ENCODE results near the gene OPA1. TPM values are rescaled to one million over a fixed set of nuclear protein-coding genes. Genes with fewer than 3 reads are reported as not detected.
A peak's percentile ranks its signal among the peaks of the same experiment; 100 is the strongest.

Gene OPA1
- total and polyA plus RNA-seq, 2 of the 13 experiments (the other 11 are each of a cell fraction or from before 2014, with no cell fraction given), result 26.7 to 78.5 TPM

- TF ChIP-seq, protein P1, sequence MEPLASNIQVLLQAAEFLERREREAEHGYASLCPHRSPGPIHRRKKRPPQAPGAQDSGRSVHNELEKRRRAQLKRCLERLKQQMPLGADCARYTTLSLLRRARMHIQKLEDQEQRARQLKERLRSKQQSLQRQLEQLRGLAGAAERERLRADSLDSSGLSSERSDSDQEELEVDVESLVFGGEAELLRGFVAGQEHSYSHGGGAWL (CRISPR knock-in tag; IDR thresholded peaks at IDR 0.05), result peak; percentile 81
- TF ChIP-seq SP5 (CRISPR knock-in tag; IDR thresholded peaks at IDR 0.05; ENCODE audit: borderline replicate concordance, low read depth), result peak; percentile 98
- no peak for TF ChIP-seq PCBP2 (optimal IDR thresholded peaks at IDR 0.05; ENCODE audit: low read depth, low read length, poor library complexity, severe bottlenecking)
- TF ChIP-seq LCORL (IDR thresholded peaks at IDR 0.05), result peak; percentile 74
- TF ChIP-seq LCORL (CRISPR knock-in tag; IDR thresholded peaks at IDR 0.05), result peak; percentile 96
- no peak for TF ChIP-seq RAD21 (CRISPR knock-in tag; IDR thresholded peaks at IDR 0.05)
- TF ChIP-seq ZNF678 (CRISPR knock-in tag; IDR thresholded peaks at IDR 0.05), result no peak
- TF ChIP-seq TP53 (CRISPR knock-in tag; conservative IDR thresholded peaks at IDR 0.05), result peak; percentile 78; the same call in 1 of the 2 replicates
- TF ChIP-seq HNRNPL (IDR thresholded peaks at IDR 0.05; ENCODE audit: low read depth, low read length), result peak; percentile 68; the same call in 1 of the 2 replicates
- peak; percentile 98 for TF ChIP-seq RCOR2 (CRISPR knock-in tag; IDR thresholded peaks at IDR 0.05)
- TF ChIP-seq ZNF407 (CRISPR knock-in tag; IDR thresholded peaks at IDR 0.05; ENCODE audit: not compliant biosample characterization), result no peak
- TF ChIP-seq PTBP1 (IDR thresholded peaks at IDR 0.05; ENCODE audit: low read depth, low read length, poor library complexity, severe bottlenecking), result no peak
- TF ChIP-seq KAT7 (CRISPR knock-in tag; IDR thresholded peaks at IDR 0.05; ENCODE audit: borderline replicate concordance), result peak; percentile 23; the same call in 1 of the 2 replicates
- TF ChIP-seq EED (CRISPR knock-in tag; IDR thresholded peaks at IDR 0.05), result peak; percentile 64; the same call in 1 of the 2 replicates
- peak; percentile 96 for TF ChIP-seq CBFB (CRISPR knock-in tag; IDR thresholded peaks at IDR 0.05)
- TF ChIP-seq NR2C2 (CRISPR knock-in tag; IDR thresholded peaks at IDR 0.05; ENCODE audit: borderline replicate concordance), result peak; percentile 82
- peak; percentile 99 for TF ChIP-seq PAXIP1 (CRISPR knock-in tag; conservative IDR thresholded peaks at IDR 0.05)
- TF ChIP-seq ZNF446 (CRISPR knock-in tag; IDR thresholded peaks at IDR 0.05), result no peak
- TF ChIP-seq SNAPC2 (CRISPR knock-in tag; IDR thresholded peaks at IDR 0.05), result no peak
Observed at GRCh38 chr3:193711964-193712598, 119.1 kb downstream of the OPA1 start (continued).
